ENCODE measurements around the gene ALK.

- no peak for TF ChIP-seq POLR2AphosphoS5 (IDR thresholded peaks at IDR 0.05; ENCODE audit: borderline replicate concordance, low read depth, low read length)
- TF ChIP-seq EZH2 (IDR thresholded peaks at IDR 0.05): no peak
These were observed 364.1 kb downstream of the ALK start for GRCh38 chr2:29557268-29557667.
